Heart left ventricle (tissue), 13 donors: ENCODE data around the gene FBLN2.

Source experiments
- POLR2A ChIP-seq, 2 donors: fragments of 450-650 bp; IDR thresholded peaks; one replicate each; pipeline ENCODE4 v1.6.1; 2017; ENCODE audit warnings: antibody characterized with exemption in 2 of 2, mild to moderate bottlenecking in 2 of 2, moderate library complexity in 2 of 2
- TF ChIP-seq, protein P1 (sequence below), 12 donors: fragments of 200-600 bp; sonication (generic) in 4 of 12; IDR thresholded peaks; one replicate each; pipeline versions ENCODE4 v1.5.0 to v1.8.0; 2018 to 2022; ENCODE audit warnings: antibody characterized with exemption in 12 of 12, mild to moderate bottlenecking in 5 of 12
- donor health status: ischemic (EF 13 %, LVEDD 7.1; RV severe dilation, severe dysfunction).
- donor health status: DM: no; HTN: yes; CAD: no.
- donor health status: DM: no; HTN: no; CAD: no.
- donor health status: ischemic (EF 25% LVEDD 6.9; RV normal size, moderate dysfunction).
- donor health status: ischemic (EF 25% LVEDD 5.7; RV mildly dilated, moderate dysfunction).
- donor health status: ischemic (EF 35%, LVEDD 5.7; RV mildly dilated, moderate dysfunction).
- donor health status: nonischemic (EF 11% LVEDD 7.7; RV severe dilation, severe dysfunction).
- donor health status: DM: yes; HTN: yes; CAD: no.
- donor health status: PGD.
- donor health status: ischemic (EF 29% LVEDD 5.4; RV normal size, mild dysfunction).
- donor health status: nonischemic (EF 23%, LVEDD 6.1; RV moderate dilation, normal function).

DNA sequence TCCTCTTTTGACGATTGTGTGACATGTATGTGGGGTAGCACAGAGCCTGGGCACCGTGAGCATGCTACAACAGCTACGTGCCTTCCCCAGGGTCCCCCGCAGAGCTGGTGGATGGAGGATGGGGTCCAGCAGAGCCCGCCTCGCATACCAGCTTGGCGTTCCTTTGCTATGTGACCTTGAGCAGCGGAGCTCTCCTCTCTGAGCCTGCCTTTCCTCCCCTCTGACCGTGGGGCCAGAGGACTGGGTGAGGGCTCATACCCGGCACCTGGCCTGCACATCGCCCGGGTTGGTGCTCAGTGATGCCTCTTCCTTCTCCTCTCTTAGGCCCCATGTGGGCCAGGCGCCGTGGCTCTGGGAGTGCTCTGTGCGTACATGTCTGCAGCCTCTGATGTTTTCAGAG is 73.4 kb downstream of the FBLN2 start:
- TF ChIP-seq, protein P1, sequence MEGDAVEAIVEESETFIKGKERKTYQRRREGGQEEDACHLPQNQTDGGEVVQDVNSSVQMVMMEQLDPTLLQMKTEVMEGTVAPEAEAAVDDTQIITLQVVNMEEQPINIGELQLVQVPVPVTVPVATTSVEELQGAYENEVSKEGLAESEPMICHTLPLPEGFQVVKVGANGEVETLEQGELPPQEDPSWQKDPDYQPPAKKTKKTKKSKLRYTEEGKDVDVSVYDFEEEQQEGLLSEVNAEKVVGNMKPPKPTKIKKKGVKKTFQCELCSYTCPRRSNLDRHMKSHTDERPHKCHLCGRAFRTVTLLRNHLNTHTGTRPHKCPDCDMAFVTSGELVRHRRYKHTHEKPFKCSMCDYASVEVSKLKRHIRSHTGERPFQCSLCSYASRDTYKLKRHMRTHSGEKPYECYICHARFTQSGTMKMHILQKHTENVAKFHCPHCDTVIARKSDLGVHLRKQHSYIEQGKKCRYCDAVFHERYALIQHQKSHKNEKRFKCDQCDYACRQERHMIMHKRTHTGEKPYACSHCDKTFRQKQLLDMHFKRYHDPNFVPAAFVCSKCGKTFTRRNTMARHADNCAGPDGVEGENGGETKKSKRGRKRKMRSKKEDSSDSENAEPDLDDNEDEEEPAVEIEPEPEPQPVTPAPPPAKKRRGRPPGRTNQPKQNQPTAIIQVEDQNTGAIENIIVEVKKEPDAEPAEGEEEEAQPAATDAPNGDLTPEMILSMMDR (IDR thresholded peaks at IDR 0.05), result no peak
- no peak for TF ChIP-seq POLR2A (IDR thresholded peaks at IDR 0.05)
